ENCODE results near the gene CD4.
"Not testable (repeated sequence)": the region's sequence is repeated elsewhere in the genome, so short reads cannot be mapped to it uniquely, and the experiment has no call there.

CD4 gene

DNA sequence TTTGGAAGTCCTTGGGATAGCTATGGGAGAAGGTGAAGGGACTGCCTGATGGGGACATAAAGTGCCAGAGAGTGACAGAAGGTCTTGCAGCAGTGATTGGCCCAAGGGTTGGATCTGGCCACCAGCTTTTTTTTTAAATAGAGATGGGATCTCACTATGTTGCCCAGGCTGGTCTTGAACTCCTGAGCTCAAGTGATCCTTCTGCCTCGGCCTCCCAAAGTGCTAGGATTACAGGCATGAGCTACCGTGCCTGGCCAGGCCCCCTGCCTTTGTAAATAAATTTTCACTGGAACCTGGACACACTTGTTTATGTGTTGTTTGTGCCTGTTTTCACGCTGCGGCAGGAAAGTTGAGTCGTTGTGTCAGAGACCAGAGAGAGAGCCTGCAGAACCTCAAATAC is 76.0 kb downstream of the CD4 start:
- DNase-seq (ENCODE audit: low spot score in 2 of 2); H3K9me3 Mint-ChIP-seq; ATAC-seq: not testable (repeated sequence)
- peaks cover 28% of the 10 kb centered on the region for H3K4me1 Mint-ChIP-seq
- H3K36me3 Mint-ChIP-seq = peaks cover 100% of the 10 kb centered on the region
- peak overlapping the region; percentile 70 for H3K27ac Mint-ChIP-seq
- H3K4me3 Mint-ChIP-seq = peak overlapping the region; percentile 91

DNA sequence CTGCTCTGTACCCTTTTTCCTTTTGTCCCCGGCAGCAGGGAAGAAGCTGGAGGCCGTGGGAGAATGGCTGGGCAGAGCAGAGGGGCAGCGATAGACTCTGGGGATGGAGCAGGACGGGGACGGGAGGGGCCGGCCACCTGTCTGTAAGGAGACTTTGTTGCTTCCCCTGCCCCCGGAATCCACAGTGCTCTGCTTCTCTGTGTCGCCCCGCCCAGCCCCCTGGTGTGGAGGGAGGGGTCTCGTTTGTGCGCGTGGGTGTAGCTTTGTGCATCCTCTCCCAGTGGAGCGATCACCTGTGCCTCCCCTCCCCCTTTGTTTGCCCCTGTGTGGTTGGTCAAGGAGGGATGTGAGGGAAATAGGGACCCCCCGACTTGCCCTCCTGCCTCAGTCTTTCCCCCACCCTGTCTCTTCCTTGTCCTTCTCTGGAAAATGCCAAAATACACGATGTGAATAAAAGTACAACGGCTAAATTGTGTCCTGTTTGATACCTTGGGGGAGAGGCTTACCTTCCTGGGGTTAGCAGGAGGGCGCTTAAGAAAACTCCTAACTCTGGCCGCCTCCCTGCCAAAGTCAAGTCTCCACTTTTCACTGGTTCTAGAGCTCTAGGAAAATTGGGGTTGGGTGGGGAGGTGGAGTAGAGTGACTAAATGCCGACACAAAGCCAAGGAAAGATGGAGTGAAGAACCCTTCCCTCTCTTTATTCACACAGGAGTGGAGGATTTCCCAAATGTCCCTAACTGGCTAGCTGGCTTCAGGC is 77.0 kb downstream of the CD4 start:
- H3K9me3 Mint-ChIP-seq = no peaks in the 10 kb centered on the region
- H3K4me3 Mint-ChIP-seq = peak overlapping the region; percentile 91
- H3K27ac Mint-ChIP-seq = peak overlapping the region; percentile 98
- peaks cover 38% of the 10 kb centered on the region for H3K4me1 Mint-ChIP-seq
- DNase-seq (ENCODE audit: low spot score in 2 of 2) (no peak), ATAC-seq (no peak)
- H3K36me3 Mint-ChIP-seq = peaks cover 100% of the 10 kb centered on the region

DNA sequence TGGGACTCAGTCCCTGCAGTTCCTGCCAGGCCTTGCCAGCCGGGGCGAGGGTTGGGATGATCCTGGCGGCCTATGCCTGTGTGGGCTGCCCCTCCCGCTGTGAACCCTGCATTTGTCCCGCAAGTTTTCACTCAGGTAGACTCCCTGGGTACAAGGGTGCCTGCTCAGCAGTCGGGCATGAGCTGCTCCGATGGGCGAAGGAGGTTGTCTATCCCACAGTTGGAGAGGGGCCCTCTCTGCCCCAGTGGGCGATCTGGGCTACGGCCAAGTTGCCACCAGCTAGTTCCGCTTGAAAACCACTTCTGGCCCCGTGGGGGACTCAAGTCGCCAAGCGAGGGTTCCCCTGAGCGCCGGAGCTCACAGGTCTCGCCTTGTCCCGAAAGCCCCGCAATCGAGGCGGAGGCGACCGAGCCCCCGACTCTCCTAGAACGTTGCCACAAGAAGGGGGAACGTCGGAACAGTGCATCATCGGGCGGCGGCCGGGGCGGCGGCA is 77.6 kb downstream of the CD4 start:
- Mint-ChIP-seq H3K4me1 (peaks cover 44% of the 10 kb centered on the region), H3K4me3 (peak overlapping the region; percentile 91), H3K9me3 (no peaks in the 10 kb centered on the region), H3K27ac (peak overlapping the region; percentile 98), H3K36me3 (peaks cover 100% of the 10 kb centered on the region)
- ATAC-seq = peak; percentile 1
- no peak for DNase-seq (ENCODE audit: low spot score in 2 of 2)

DNA sequence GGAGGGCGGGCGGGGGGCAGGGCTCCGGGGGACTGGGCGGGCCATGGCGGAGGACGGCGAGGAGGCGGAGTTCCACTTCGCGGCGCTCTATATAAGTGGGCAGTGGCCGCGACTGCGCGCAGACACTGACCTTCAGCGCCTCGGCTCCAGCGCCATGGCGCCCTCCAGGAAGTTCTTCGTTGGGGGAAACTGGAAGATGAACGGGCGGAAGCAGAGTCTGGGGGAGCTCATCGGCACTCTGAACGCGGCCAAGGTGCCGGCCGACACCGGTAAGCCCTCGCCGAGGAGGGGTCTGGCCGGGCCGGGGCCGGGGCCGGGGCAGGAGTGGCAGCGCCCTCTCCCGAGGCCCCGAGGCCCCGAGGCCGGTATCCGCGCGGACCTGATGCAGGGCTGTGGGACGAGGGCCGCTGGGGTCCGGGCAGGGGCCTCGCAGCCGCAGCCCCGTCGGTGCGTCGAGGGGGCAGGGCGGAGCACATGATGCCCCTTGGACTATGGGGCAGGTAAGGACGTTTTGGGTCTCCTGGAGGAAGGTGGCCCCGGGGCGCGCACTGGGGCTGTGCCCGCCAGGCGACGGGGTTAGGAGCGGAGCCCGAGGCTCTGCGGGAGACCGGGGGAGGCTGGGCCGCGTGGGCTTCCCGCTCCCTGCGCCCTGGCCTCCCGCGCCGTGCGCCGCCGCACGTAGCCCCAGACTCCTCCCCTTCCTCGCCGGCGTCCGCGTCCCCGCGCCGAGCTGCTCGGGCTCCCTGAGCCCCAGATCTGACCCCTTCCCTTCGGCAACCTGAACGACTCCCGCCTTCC is 78.3 kb downstream of the CD4 start, which contains the start of gene TPI1:
Gene TPI1 (plus strand): TSS at position 119 of the 798 bp plus-strand sequence. CDS start 36 bp downstream, at position 155.
- Mint-ChIP-seq H3K4me3 (peak within 1 kb of the TSS; percentile 91), H3K27ac (peak within 1 kb of the TSS; percentile 98), H3K36me3 (peaks cover 100% of the 10 kb centered on the region), H3K9me3 (no peaks in the 10 kb centered on the region), H3K4me1 (peaks cover 51% of the 10 kb centered on the region)
- peak; percentile 75 for ATAC-seq
- peak; percentile 80 to 89 for DNase-seq (ENCODE audit: low spot score in 2 of 2)

DNA sequence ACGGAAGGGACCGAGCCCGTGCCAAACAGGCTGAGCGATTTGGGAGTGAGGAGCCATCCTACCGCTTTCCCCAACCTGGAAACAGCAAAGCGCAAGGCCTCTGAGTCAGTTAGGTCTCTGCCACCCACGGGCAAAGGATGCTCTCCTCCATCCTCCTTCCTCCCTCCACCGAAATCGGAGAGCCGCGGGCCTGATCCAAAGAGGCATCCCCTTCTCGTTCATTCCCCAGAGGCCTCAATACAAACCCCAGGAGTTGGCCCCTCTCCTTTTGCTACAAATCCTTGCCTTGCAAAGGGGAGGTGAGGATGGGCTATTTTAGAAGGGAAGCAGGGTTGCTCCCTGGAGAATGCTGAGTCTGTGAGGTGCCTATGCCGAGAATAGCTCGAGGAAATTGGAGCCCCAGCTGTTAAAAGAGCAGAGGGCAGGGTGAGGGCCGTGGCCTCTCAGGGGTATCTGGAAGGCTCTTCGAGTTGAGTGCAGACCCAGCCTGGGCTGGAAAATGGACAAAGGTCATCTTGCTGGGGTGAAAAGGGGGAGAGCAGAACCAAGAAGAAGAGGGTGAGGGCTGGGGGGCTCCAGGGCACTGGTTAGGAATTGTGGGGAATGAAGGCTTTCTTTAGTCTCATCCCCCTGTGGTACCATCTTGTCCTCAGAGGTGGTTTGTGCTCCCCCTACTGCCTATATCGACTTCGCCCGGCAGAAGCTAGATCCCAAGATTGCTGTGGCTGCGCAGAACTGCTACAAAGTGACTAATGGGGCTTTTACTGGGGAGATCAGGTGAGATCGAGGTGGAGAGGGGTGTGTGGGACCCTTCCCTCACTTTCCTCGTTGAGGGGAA is 79.1 kb downstream of the CD4 start:
- Mint-ChIP-seq H3K36me3 (peaks cover 100% of the 10 kb centered on the region), H3K27ac (peak overlapping the region; percentile 98), H3K4me1 (peaks cover 56% of the 10 kb centered on the region), H3K9me3 (no peaks in the 10 kb centered on the region), H3K4me3 (peak overlapping the region; percentile 91)
- peak; percentile 0 for ATAC-seq
- DNase-seq (ENCODE audit: low spot score in 2 of 2) = no peak

DNA sequence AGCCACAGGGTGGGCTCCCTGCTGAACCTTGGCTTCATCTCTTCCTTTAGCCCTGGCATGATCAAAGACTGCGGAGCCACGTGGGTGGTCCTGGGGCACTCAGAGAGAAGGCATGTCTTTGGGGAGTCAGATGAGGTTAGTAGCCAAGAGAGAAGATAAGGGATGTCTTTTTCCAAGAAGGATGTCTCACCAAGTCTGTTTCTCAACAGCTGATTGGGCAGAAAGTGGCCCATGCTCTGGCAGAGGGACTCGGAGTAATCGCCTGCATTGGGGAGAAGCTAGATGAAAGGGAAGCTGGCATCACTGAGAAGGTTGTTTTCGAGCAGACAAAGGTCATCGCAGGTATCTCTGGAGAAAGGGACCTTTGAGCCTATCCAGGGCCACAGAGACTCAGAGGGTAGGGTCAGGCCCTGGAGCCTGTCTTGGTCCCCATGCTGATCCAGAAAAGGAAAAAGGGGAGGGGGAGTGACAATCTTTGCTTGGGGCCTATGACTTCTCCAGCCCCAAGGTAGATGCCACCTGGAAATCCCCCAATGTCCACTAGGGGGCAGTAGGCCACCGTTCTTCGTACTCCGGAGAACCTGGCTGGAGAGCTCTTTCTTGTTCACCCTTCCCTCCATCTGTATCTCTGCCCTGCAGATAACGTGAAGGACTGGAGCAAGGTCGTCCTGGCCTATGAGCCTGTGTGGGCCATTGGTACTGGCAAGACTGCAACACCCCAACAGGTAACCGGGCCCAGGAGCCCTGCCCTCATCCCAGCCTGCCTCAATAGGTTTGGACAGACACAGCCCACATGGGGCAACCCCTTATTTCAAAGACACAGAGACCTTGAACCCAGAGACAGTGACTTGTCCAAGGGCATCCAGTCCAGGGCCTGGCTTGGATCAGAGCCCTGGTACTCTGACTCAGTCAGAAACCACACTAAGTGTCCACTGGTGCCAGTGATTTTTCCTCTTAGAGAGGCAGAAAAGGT is 80.0 kb downstream of the CD4 start:
- H3K36me3 Mint-ChIP-seq = peaks cover 100% of the 10 kb centered on the region
- ATAC-seq (no peak), DNase-seq (ENCODE audit: low spot score in 2 of 2) (peak; percentile 73 to 91)
- peaks cover 61% of the 10 kb centered on the region for H3K4me1 Mint-ChIP-seq
- H3K27ac Mint-ChIP-seq = peak overlapping the region; percentile 98
- H3K9me3 Mint-ChIP-seq = no peaks in the 10 kb centered on the region
- peak overlapping the region; percentile 91 for H3K4me3 Mint-ChIP-seq

DNA sequence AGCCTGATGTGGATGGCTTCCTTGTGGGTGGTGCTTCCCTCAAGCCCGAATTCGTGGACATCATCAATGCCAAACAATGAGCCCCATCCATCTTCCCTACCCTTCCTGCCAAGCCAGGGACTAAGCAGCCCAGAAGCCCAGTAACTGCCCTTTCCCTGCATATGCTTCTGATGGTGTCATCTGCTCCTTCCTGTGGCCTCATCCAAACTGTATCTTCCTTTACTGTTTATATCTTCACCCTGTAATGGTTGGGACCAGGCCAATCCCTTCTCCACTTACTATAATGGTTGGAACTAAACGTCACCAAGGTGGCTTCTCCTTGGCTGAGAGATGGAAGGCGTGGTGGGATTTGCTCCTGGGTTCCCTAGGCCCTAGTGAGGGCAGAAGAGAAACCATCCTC is 81.0 kb downstream of the CD4 start:
- peak overlapping the region; percentile 91 for H3K4me3 Mint-ChIP-seq
- H3K4me1 Mint-ChIP-seq = peaks cover 61% of the 10 kb centered on the region
- not testable (repeated sequence) for DNase-seq (ENCODE audit: low spot score in 2 of 2); H3K9me3 Mint-ChIP-seq; ATAC-seq
- H3K36me3 Mint-ChIP-seq = peaks cover 100% of the 10 kb centered on the region
- H3K27ac Mint-ChIP-seq = peak overlapping the region; percentile 98
